K562 treated with DMSO at 1 percent for 48 hours (cell line): ENCODE data around the gene TAPT1. TPM values are rescaled to one million over a fixed set of nuclear protein-coding genes. Genes with fewer than 3 reads are reported as not detected.

Experiments used
- total RNA-seq: library from RNA; unstranded; fragments of 300-600 nt; gene quantifications from 2 replicates; pipeline ENCODE4 v1.2.3, GENCODE V29; 2022; ENCODE audit warnings: low replicate concordance; ENCODE audit errors: extremely low read depth

Gene TAPT1
- not detected in 2 replicates for total RNA-seq

GRCh38 chr4:16225863-16226815 lies at the start of gene TAPT1:
Gene TAPT1 (minus strand): TSS chr4:16226471. CDS start chr4:16226457, 14 bp downstream.

Other genes with a start within 250 kb of the TAPT1 start
- not detected in 2 replicates for gene PROM1, start 142.4 kb downstream of the TAPT1 start, total RNA-seq